ENCODE measurements around the gene LRBA. TPM values are rescaled to one million over a fixed set of nuclear protein-coding genes. Genes with fewer than 3 reads are reported as not detected.

LRBA gene
- total and polyA plus RNA-seq, 3 donors from 2014 or later: 24.6 to 61.1 (median 60.8) TPM

DNA sequence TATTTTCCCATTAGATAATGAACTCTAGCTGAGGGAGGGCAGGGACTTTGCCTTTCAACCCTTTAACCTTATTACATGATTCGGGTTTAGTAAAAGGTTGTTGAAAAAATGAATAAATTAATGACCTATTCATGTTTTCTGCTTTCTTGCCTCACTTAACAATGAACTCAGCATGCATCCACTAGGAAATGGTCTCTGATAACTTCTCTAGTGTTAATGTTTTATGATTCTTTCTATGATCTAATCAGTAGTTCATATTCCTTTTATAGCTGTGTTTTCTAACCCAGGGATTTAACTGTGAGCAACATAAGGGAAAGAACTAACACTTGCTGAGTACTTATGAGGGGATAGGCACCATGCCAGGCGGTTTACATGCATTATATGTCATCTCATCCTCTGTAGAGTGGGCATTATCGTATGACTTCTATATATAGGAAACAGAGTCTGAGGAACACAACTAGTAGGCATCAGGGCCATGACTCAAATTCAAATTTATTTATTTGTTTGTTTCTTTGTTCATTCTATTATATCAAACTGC lies 669.8 kb downstream of the LRBA start:
- Histone ChIP-seq H3K27ac (no peak overlapping the region), H3K27me3 (no peaks in the 10 kb centered on the region), H3K4me1 (no peaks in the 10 kb centered on the region), H3K4me3 (no peak overlapping the region), H3K36me3 (ENCODE audit: low read depth, missing control alignments) (no peaks in the 10 kb centered on the region), H3K9me3 (no peaks in the 10 kb centered on the region)
- WGBS, 2 donors: 88 to 94% methylated on average over 3 of the region's 3 CpGs
- no peak for DNase-seq
- TF ChIP-seq, protein P1, sequence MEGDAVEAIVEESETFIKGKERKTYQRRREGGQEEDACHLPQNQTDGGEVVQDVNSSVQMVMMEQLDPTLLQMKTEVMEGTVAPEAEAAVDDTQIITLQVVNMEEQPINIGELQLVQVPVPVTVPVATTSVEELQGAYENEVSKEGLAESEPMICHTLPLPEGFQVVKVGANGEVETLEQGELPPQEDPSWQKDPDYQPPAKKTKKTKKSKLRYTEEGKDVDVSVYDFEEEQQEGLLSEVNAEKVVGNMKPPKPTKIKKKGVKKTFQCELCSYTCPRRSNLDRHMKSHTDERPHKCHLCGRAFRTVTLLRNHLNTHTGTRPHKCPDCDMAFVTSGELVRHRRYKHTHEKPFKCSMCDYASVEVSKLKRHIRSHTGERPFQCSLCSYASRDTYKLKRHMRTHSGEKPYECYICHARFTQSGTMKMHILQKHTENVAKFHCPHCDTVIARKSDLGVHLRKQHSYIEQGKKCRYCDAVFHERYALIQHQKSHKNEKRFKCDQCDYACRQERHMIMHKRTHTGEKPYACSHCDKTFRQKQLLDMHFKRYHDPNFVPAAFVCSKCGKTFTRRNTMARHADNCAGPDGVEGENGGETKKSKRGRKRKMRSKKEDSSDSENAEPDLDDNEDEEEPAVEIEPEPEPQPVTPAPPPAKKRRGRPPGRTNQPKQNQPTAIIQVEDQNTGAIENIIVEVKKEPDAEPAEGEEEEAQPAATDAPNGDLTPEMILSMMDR (IDR thresholded peaks at IDR 0.05): no peak
- TF ChIP-seq POLR2A (IDR thresholded peaks at IDR 0.05): no peak
- intact Hi-C loops (cut with DNase I; ENCODE audit: low total_unique reads): no loop called here

GRCh38 chr4:150343796-150344195 lies 671.3 kb downstream of the LRBA start:
- intact Hi-C loops (cut with DNase I; ENCODE audit: low total_unique reads): no loop called here

DNA sequence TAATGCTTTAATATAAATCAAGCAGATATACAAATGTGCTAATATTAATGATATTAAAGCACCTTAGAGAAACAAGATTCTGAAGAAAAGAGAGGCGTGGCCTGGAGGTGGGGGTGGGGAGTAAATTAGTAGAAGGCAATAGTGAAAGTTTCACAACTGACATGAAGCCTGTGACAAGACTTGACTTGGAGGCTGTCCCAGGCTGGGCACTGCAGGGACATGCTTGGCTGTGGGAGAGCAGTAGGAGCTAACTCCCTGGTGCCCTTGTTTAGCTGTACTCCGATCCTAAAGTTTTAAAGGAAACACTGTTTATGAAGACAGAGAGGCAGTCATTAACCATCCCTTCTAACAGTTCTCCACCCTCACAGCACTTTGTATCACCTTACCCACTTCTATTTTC lies 672.1 kb downstream of the LRBA start:
- H3K4me1 ChIP-seq: no peaks in the 10 kb centered on the region
- no peak overlapping the region for H3K27ac ChIP-seq
- WGBS, 2 donors: 81 to 82% methylated on average over 2 of the region's 2 CpGs
- intact Hi-C loops (cut with DNase I; ENCODE audit: low total_unique reads): no loop called here
- peak; percentile 23 for DNase-seq
- no peak overlapping the region for H3K4me3 ChIP-seq
- no peaks in the 10 kb centered on the region for H3K27me3 ChIP-seq
- no peaks in the 10 kb centered on the region for H3K9me3 ChIP-seq
- no peaks in the 10 kb centered on the region for H3K36me3 ChIP-seq (ENCODE audit: low read depth, missing control alignments)
- TF ChIP-seq POLR2A (IDR thresholded peaks at IDR 0.05): no peak
- TF ChIP-seq, protein P1 (IDR thresholded peaks at IDR 0.05): no peak

More at GRCh38 chr4:150343796-150344195, 671.3 kb downstream of the LRBA start:
- no peak overlapping the region for H3K4me3 ChIP-seq
- H3K9me3 ChIP-seq: no peaks in the 10 kb centered on the region
- no peak overlapping the region for H3K27ac ChIP-seq
- TF ChIP-seq POLR2A (IDR thresholded peaks at IDR 0.05): no peak
- TF ChIP-seq, protein P1 (IDR thresholded peaks at IDR 0.05): no peak
- 80 to 83% methylated on average over 2 of the region's 2 CpGs for WGBS, 2 donors
- no peak for DNase-seq
- no peaks in the 10 kb centered on the region for H3K27me3 ChIP-seq
- H3K36me3 ChIP-seq (ENCODE audit: low read depth, missing control alignments): no peaks in the 10 kb centered on the region
- no peaks in the 10 kb centered on the region for H3K4me1 ChIP-seq

DNA sequence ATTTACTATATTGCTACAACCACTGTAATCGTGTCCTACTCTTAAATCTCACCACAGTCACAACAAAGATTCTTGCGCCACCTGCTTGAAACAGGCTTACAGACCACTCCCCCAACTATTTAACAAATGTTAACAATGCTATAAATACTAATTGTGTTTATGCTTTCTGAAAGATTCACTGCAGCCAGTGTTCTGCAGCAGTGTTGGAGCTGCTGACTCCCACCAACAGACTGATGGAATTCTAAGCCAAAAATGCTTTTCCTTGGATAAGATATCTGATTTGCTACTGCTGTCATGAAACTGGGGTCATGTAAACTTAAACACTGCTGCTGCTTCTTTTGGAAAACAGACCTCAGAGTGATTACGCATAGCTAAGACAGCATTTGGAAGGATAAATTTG lies 677.4 kb downstream of the LRBA start:
- Histone ChIP-seq H3K4me1 (no peaks in the 10 kb centered on the region), H3K36me3 (ENCODE audit: low read depth, missing control alignments) (no peaks in the 10 kb centered on the region), H3K4me3 (no peak overlapping the region), H3K27ac (no peak overlapping the region), H3K27me3 (no peaks in the 10 kb centered on the region), H3K9me3 (no peaks in the 10 kb centered on the region)
- WGBS, 2 donors: 45 to 61% methylated on average over 3 of the region's 3 CpGs
- no peak for TF ChIP-seq POLR2A (IDR thresholded peaks at IDR 0.05)
- TF ChIP-seq, protein P1 (IDR thresholded peaks at IDR 0.05): no peak
- intact Hi-C loops (cut with DNase I; ENCODE audit: low total_unique reads): no loop called here
- DNase-seq: no peak

All from testis (tissue), 3 donors.